GM19452 (cell line): ENCODE results near the gene LRRC32.

Source experiments
- ATAC-seq: cut with Tn5 transposase; IDR thresholded peaks from one replicate; pipeline ENCODE4 v1.9.1; 2021; ENCODE audit not compliant: unreplicated experiment

LRRC32 gene, protein sequence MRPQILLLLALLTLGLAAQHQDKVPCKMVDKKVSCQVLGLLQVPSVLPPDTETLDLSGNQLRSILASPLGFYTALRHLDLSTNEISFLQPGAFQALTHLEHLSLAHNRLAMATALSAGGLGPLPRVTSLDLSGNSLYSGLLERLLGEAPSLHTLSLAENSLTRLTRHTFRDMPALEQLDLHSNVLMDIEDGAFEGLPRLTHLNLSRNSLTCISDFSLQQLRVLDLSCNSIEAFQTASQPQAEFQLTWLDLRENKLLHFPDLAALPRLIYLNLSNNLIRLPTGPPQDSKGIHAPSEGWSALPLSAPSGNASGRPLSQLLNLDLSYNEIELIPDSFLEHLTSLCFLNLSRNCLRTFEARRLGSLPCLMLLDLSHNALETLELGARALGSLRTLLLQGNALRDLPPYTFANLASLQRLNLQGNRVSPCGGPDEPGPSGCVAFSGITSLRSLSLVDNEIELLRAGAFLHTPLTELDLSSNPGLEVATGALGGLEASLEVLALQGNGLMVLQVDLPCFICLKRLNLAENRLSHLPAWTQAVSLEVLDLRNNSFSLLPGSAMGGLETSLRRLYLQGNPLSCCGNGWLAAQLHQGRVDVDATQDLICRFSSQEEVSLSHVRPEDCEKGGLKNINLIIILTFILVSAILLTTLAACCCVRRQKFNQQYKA

DNA sequence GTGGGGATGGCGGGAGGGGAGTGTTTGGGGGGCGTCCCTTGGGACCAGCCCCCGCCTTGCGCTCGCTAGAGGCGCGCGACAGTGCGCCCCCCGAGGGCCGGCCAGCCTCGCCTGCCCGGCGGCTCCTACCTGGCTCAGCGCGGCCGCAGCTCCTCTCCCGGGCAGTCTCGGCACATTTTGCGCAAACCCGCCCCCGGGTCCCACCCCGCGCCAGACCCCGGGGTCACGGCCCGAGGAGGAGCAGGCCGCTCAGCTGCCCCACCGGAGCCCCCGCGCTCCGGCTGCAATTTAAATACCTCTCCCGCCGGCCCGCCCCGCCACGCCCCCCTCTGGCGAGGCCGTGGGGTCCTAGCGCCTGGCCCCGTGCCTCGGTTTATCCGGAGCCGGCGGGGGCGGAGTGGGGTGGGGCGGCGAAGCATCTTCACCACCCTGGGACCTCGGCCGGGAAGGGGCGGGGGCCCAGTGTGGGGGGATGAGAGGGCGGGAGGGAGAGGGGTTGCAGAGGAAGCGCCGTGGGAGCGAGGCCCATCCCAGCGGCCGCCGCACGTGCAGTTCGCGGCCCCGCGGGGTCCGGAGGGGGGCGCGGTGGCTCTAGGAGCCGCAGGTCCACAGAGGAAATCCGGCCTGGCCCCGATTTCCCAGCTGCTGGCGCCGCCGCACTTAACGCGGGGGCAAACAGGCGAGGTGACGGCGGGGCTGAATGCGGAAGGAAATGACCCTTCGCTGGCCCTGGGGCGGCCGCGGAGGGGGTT is at the start of gene LRRC32:
LRRC32 (minus strand) TSS at position 263 of the 752 bp plus-strand sequence. CDS start 4,793 bp downstream, outside the sequence.
- ATAC-seq = no peak

DNA sequence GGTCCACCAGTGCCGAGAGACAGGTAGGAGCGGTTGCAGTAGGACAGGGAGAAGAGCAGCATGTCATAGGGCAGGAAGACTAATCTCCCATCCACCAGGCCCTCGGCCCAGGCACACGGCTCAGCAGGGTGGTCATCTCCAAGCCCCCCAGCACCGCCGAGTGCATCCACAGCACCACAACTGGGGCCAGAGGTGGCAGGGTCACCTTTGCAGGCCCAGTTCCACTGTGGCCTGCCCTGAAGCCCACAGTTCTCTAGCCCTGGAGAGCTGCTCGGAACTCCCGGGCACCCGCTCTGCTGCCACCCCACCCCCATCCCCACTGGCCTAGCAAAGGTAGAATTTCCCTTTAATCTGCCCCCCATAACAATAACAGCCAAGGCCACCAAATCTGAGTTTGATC is 49.1 kb upstream of the LRRC32 start:
- ATAC-seq = no peak

DNA sequence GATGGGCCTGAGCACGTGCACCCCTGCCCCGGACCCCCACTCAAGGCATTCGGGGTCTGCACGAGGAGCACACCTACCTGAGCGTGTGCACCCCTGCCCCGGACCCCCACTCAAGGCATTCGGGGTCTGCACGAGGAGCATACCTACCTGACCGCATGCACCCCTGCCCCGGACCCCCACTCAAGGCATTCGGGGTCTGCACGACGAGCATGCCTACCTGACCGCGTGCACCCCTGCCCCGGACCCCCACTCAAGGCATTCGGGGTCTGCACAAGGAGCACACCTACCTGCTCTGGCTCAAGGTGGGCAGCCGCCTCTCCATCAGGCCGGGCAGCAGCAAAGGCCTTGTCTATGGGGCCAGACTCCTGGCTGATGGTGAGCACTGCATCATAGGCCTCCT is 48.7 kb upstream of the LRRC32 start:
- ATAC-seq = no peak

DNA sequence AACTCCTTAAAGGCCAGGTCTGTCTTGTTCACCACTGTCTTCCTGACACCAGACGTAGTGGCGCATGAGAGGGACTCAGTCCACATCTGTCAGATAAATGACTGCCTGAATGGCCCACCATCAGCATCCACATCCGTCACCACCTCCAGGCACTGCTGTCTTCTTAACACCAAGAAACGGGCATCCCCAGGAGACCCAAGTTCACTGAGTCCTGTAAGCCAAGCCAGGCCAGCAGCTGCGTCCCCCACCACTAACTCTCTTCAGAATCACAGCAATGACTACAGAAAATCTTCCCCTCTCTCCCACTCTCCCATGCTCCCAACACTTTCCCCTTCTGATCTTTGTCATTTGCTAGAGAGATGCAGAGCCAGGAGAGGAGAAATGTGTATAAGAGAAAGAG is 47.3 kb upstream of the LRRC32 start:
- no peak for ATAC-seq

DNA sequence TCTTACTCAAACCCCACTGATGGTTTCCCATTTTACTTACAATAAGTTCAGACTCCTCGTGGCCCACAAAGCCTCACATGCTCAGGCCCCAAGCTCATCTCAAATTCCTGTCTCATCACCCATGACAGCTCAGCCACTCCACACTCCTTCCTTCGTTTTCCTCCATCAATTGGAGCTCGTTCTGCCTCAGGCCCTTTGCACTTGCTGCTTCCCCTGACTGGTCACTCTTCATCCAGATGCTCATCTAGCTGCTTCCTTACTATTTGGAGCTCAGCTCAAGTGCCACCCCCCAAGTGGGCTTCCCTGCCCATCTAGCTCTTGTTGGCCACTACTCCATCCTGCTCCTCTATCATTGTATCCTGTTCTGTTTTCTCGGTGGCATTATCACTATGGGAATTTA is 46.8 kb upstream of the LRRC32 start:
- ATAC-seq = no peak

DNA sequence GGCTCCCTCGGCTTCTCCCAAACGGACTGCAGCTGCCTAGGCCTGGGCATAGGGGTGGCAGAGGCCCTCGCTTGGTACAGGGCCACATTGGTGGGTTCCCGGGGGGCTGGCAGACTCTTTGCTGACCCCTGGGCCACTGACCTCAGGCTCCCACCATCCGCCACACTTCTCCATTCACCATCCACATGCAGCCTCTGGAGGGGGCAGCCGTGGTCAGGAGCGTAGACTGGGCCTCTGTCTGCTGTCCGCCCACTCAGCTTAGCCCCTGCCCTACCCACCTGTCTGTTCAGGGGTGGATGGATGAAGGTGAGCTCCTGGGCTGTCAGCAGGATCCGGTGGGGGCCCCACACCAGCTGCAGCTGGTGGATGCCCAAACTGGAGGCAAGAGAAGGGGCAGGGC is 45.7 kb upstream of the LRRC32 start:
- no peak for ATAC-seq

DNA sequence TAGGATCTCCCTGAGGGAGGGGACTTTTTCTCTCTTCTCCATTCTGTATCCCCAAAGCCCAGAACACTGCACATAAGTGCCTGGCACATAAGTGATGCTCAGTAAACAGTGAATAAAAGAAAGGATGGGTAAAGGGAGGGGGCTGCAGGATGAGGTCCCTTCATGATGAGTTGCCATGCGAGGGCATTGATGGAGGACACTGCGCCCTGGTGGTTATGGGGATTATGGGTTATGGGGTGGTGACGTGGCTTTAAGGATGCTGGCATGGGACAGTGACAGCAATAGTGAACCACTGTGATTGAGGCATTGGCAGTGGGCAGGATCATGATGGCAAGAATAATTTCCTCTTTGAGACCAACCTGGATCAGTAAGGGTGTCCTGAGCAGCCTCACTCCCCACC is 43.9 kb upstream of the LRRC32 start:
- ATAC-seq = no peak

DNA sequence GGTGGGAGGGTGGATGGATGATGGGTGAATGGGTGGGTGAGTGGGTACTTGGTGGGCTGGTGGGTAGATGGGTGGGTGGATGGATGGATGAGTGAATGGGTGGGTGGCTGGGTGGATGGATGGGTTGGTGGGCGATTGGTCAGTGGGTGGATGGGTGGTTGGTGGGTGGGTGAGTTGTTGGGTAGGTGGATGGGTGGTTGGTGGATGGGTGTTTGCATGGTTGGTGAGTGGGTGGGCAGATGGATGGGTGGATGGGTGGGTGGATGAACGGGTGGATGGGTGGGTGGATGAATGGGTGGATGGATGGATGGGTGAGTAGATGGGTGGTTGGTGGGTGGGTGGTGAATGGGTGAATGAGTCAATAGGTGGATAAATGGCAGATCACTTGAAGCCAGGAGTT is 43.0 kb upstream of the LRRC32 start:
- ATAC-seq = no peak

DNA sequence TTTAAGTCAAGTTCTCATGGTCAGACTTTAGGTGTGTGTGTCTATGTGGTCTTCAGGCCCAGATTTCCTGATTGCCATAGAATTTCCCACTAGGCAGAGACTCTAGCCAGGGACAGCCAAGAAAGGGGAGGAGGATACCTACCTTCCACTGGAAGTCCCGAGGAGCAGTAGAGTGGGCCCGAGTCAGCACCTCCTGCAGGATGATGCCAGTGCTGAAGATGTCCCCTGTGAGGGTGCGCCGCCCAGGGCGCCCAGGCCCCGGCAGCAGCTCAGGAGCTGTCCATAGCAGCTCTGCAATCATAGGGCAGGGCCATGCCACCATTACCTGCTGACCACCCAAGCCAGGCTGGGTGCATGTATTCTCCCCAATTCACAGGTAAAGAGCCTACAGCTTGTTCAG is 41.6 kb upstream of the LRRC32 start:
- no peak for ATAC-seq

DNA sequence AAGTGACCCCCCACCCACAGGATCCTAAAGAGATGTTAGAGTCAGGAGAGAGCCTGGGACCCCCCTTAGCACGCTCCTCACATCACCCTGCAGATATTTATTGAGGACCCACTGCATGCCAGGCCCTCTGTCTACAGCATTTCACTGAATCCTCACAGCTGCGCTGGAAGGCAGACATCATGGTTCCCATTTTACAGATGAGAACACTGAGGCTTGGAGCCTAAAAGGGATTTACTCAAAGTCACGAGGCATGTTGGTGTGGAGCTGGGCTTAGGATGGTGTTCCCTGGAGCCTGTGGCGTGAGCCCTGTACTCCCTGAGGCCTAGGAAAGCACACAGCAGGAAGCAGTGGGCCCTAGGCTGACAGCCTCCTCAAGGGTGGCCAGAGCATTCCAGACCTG is 39.2 kb upstream of the LRRC32 start:
- ATAC-seq = no peak

DNA sequence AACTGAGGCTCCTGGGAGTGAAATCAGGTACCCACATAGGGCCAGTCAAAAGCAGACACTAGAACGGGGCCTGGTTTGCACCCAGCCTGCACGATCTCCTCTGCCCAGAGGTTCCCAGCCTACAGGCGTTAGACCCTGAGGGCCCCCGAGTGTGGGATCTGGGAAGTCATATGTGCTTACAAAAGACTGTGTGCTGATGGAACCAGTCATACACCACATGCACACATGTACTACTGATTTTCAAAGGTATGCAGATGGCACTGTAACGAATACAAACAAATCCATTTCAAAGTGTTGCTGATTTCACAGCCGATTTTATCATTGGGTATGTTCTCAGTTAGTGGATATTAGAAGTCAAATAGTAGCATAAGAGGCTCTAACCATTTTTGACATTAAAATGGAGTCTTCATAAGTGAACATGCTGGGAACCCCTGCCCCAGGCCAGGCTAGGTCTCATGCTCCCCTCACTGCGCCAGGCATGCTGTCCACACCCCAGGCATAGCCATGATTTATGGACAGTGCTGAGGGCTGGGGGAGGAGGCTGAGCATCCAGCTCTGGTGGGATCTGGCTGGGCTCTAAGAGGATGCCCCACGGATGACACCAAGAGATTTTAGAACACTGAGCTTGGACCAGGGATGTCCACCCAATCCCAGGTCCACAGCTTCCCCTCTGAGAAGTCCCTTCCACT is 38.6 kb upstream of the LRRC32 start:
- no peak for ATAC-seq

DNA sequence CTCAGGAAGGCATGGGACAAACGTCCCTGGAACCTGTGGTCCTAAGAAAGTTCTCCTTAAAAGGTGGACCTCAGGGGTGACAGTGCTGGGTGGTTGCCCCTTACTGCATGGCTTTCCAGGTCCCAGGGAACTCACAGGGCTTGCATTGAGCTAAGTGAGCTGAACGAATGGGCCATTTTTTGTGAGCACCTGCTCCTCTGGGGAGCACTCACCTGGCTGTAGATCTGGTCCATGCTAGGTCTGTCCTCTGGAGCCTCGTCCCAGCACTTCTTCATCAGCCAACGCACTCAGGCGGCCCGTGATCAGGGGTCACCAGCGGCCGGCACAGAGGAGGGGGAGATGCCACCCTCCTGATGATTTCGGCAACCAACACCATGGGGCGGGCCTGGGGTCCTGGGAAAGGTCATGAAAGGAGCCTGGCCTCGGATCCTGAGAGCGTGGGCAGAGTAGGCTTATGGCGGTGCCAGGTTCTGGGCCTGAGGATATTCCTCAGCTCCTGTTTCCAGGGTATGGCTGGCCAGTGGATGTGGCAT is 36.8 kb upstream of the LRRC32 start:
- no peak for ATAC-seq

DNA sequence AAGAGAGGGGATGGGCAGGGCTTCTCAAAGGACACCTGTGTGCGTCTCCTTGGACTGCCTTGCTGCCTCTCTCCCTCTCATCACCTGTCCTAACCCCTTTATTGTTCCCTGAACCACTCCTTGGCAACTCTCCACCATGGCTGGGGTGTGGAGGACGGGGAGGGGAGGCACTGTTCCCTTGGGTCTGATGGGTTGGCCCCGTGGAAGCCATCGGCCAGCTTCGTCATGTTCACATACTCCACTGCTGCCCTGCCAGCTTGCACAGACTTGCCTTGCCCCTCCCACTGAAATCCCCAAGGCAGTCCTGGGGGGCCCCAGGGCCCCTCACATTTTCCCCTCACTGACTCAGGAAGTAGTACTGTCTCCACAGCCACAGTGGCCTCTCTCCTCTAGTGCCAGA is 36.1 kb upstream of the LRRC32 start:
- ATAC-seq = no peak

DNA sequence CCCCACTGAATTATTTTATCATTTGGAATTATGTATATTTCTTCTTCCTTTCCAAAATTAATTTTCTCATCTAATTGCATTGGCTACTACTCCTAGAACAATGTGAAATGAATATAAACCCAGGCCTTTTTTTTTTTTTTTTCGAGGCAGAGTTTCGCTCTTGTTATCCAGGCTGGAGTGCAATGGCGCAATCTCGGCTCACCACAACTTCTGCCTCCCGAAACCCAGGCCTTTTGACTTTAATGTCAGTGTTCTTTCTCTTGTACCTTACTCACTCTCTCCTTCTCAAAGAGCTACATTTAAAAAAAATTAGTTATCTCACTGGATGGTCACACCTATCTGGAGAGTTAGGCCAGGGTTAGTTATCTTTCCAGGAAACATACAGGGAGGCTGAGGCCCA is 35.3 kb upstream of the LRRC32 start:
- no peak for ATAC-seq

DNA sequence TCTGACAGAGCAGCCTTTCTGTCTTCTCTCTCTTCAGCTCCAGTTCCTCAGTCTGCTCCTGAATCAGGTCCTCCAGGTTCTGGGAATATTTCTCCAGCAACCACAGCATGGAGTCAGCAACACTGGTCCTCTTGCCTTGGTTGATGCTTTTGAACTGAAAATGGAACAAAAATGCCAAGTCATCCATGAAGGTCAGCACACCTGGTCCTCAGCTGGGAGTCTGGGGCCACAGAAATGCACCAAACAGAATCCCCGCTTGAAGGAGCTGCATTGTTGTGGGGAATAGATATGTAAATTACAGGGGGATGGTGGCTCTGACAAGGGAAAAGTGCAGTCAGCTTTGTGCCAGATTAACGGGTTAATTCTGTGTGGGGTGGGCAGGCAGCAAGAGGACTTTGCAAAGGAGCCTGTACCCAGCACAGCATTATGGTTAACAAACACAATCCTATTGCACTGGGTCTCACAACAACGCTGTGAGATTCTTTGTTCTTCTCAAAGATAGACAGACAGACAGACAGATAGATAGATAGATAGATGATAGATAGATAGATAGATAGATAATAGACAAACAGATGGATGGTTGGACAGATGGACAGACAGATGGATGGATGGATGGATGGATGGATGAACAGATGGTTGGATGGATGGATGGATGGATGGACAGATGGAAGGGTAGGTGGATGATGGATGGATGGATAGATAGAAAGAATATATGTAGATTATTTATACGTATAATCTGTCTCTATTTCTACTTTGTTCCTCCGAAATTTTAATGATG is 33.8 kb upstream of the LRRC32 start:
- no peak for ATAC-seq

DNA sequence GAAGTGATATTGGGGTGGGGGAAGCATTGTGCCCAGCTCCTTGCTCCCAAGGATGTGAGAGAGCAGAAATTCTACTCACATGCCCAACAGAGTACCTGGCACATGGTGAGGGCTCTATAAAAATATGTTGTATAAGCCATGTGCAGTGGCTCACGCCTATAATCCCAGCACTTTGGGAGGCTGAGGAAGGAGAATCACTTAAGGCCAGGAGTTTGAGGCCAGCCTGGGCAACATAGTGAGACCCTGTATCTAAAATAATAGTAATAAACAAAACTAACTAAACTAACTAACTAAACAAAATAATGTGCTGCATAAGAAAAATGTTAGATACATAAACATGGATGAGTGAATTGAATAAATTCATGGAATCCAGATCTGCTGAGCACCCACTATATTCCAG is 33.2 kb upstream of the LRRC32 start:
- no peak for ATAC-seq

DNA sequence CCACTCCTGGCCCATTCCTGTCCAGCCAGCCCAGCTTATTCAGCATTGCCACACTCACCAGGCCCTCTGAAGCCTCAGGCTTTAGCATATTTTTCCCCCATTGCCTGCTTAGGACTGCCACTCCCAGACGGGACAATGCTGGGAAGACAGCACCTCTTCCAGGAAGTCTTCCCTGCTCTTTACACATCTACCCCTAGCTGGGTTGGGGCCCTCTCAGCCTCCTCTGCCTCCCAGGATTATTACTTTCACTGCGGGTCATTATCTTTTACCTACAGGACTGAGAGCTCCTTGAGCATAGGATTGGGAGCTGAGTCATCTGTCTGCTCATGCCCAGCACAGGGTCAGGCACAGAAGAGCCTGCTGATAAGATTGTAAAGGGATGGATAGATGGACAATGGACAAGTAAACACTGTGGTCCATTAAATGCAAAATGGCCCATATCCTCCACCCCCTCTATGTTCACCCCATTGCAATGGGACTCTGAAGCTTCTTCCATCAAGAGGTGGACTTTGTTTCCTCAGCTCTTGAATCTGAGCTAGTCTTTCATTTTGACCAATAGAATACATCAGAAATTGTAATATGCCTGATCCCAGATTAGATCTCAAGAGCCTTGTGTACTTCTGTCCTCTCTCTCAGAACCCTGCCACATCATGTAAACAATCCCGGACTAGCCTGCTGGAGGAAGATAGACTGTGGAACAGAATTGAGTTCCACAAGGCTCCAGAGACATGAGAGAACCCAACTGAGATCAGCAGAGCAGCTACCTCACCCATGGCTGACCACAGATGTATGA is 32.0 kb upstream of the LRRC32 start:
- no peak for ATAC-seq

DNA sequence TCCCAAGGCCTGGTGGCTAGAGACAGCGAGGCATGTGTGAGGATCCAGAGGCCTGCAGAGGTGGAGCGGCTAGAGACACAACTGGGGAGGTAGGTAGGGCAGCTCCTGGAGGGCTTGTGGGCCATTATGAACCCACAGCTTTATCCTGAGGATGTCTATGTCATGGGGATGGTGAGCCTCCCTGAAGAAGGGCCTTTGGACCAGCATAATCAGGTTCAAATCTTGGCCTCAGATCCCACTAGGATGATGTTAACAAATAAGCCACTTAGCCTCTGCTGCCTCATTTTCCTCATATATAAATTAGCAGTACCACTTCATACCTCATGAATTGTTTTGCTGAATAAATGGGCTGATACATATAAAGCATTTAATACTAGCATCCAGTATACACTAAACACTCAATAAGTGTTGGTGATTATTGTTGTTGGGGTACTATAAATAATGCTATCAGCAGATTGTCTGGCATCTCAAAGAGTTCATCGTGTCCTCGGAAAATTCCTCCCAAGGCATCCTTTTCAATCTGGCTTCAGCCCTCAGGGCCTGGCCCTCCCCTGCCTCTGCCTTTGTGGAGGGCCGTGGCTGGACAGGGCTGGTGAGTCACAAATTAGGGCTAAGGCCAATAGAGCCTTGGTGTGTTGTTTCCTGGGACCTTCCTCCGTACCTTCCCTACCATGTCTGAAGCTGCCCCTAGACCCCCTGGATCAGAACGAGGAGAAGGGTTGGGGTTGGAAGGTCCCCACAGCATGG is 30.9 kb upstream of the LRRC32 start:
- no peak for ATAC-seq
